ENCODE data around the gene NANOS3. TPM values are rescaled to one million over a fixed set of nuclear protein-coding genes. Genes with fewer than 3 reads are reported as not detected.

The NANOS3 gene
- total and polyA plus RNA-seq, 2 of the 13 experiments (the other 11 are each of a cell fraction or from before 2014, with no cell fraction given), result 0.21 TPM; not detected in 1

GRCh38 chr19:13861714-13862531 lies 15.0 kb upstream of the NANOS3 start (continued):
- TF ChIP-seq ZNF275 (CRISPR knock-in tag; IDR thresholded peaks at IDR 0.05; ENCODE audit: borderline replicate concordance) (no peak), ZNF569 (CRISPR knock-in tag; IDR thresholded peaks at IDR 0.05; ENCODE audit: borderline replicate concordance) (no peak), NONO (IDR thresholded peaks at IDR 0.05) (no peak), NONO (CRISPR knock-in tag; conservative IDR thresholded peaks at IDR 0.05) (no peak), PCBP2 (optimal IDR thresholded peaks at IDR 0.05; ENCODE audit: low read depth, low read length, poor library complexity, severe bottlenecking) (no peak), ARID2 (CRISPR knock-in tag; IDR thresholded peaks at IDR 0.05; ENCODE audit: borderline replicate concordance) (0 out of 2 replicates have a peak, but pooled peaks have one; percentile 28), HOXA3 (CRISPR knock-in tag; IDR thresholded peaks at IDR 0.05) (no peak), U2AF1 (optimal IDR thresholded peaks at IDR 0.05; ENCODE audit: low read depth, low read length) (no peak), ZNF614 (CRISPR knock-in tag; IDR thresholded peaks at IDR 0.05; ENCODE audit: borderline replicate concordance) (no peak), HOXA9 (CRISPR knock-in tag; IDR thresholded peaks at IDR 0.05; ENCODE audit: borderline replicate concordance) (no peak), ZNF180 (CRISPR knock-in tag; IDR thresholded peaks at IDR 0.05; ENCODE audit: borderline replicate concordance, low read depth) (no peak), ZNF891 (CRISPR knock-in tag; IDR thresholded peaks at IDR 0.05) (no peak), POLR2G (IDR thresholded peaks at IDR 0.05; ENCODE audit: low read depth, low read length) (0 out of 2 replicates have a peak, but pooled peaks have one; percentile 42), CTCF (CRISPR knock-in tag; IDR thresholded peaks at IDR 0.05) (peak; percentile 95), TAF15 (IDR thresholded peaks at IDR 0.05; ENCODE audit: low read depth, low read length, poor library complexity, severe bottlenecking) (no peak), NFE2 (CRISPR knock-in tag; IDR thresholded peaks at IDR 0.05) (peak; percentile 42; the same call in 1 of the 2 replicates), HOXA7 (CRISPR knock-in tag; IDR thresholded peaks at IDR 0.05) (no peak), PHF21A (CRISPR knock-in tag; IDR thresholded peaks at IDR 0.05) (peak; percentile 22; the same call in 1 of the 2 replicates), SAP130 (CRISPR knock-in tag; IDR thresholded peaks at IDR 0.05; ENCODE audit: low read depth) (peak; percentile 45), ZSCAN12 (CRISPR knock-in tag; IDR thresholded peaks at IDR 0.05) (no peak), ZNF713 (CRISPR knock-in tag; IDR thresholded peaks at IDR 0.05) (0 out of 2 replicates have a peak, but pooled peaks have one; percentile 37), RELA (CRISPR knock-in tag; IDR thresholded peaks at IDR 0.05) (0 out of 2 replicates have a peak, but pooled peaks have one; percentile 66), GABPA (IDR thresholded peaks at IDR 0.05; ENCODE audit: low read depth, low read length) (no peak), GABPA (CRISPR knock-in tag; IDR thresholded peaks at IDR 0.05; ENCODE audit: low read depth) (0 out of 2 replicates have a peak, but pooled peaks have one; percentile 28), ATF1 (CRISPR knock-in tag; IDR thresholded peaks at IDR 0.05) (no peak), NR3C1 (CRISPR knock-in tag; IDR thresholded peaks at IDR 0.05) (no peak), HNRNPL (IDR thresholded peaks at IDR 0.05; ENCODE audit: low read depth, low read length) (0 out of 2 replicates have a peak, but pooled peaks have one; percentile 18), IKZF4 (CRISPR knock-in tag; IDR thresholded peaks at IDR 0.05; ENCODE audit: borderline replicate concordance, low read depth, not compliant biosample characterization) (no peak)

Data from HepG2 (cell line).